Lung (tissue), 12 donors: Measurements from ENCODE around the gene WNT10A. TPM values are rescaled to one million over a fixed set of nuclear protein-coding genes. Genes with fewer than 3 reads are reported as not detected.

Experiments used
- ATAC-seq: fragments of 200-7000 bp; cut with Tn5 transposase; one replicate; pipeline ENCODE4 v1.9.1; 2020; ENCODE audit warnings: moderate number of reproducible peaks; ENCODE audit not compliant: insufficient read depth, low FRiP score
- DNase-seq, 3 donors: peaks; one replicate each; pipeline ENCODE4 v3.0.0-alpha.2; 2013 to 2017
- H3K27ac ChIP-seq, 2 donors: one replicate each; pipeline ENCODE4 v1.5.1; 2013; ENCODE audit warnings: mild to moderate bottlenecking in 2 of 2, moderate library complexity in 2 of 2, control low read depth in 1 of 2, inconsistent platforms in 1 of 2, low read depth in 1 of 2, low read length in 1 of 2
- H3K27me3 ChIP-seq, 3 donors: one replicate each; pipeline ENCODE4 v1.5.1; 2013; ENCODE audit warnings: low read length in 2 of 3; ENCODE audit not compliant: control insufficient read depth in 3 of 3, insufficient read depth in 3 of 3
- H3K36me3 ChIP-seq, 4 donors: one replicate each; pipeline ENCODE4 v1.5.1; 2013; ENCODE audit warnings: low read length in 4 of 4, mild to moderate bottlenecking in 1 of 4, moderate library complexity in 1 of 4; ENCODE audit not compliant: control insufficient read depth in 4 of 4, insufficient read depth in 4 of 4
- H3K4me1 ChIP-seq, 5 donors: one replicate each; pipeline ENCODE4 v1.5.1; 2013; ENCODE audit warnings: low read length in 5 of 5, mild to moderate bottlenecking in 2 of 5, moderate library complexity in 1 of 5; ENCODE audit not compliant: control insufficient read depth in 5 of 5, insufficient read depth in 5 of 5
- H3K4me3 ChIP-seq: one replicate; pipeline ENCODE4 v1.5.1; 2013; ENCODE audit warnings: mild to moderate bottlenecking, control low read depth, moderate library complexity
- H3K9ac ChIP-seq, 2 donors: one replicate each; pipeline ENCODE4 v1.5.1; 2013; ENCODE audit warnings: low read length in 2 of 2, control low read depth in 1 of 2; ENCODE audit not compliant: insufficient read depth in 1 of 2
- H3K9me3 ChIP-seq, 4 donors: one replicate each; pipeline ENCODE4 v1.5.1; 2013; ENCODE audit warnings: low read length in 3 of 4, mild to moderate bottlenecking in 1 of 4, moderate library complexity in 1 of 4; ENCODE audit not compliant: control insufficient read depth in 4 of 4, insufficient read depth in 3 of 4
- CTCF ChIP-seq: IDR thresholded peaks from 2 replicates; pipeline ENCODE4 v1.5.1; 2012; ENCODE audit warnings: mild to moderate bottlenecking; ENCODE audit errors: control extremely low read depth, extremely low read depth
- WGBS, 2 donors: extraction: QIAGEN DNeasy Blood & Tissue Kit; methylation state at CpG; one replicate each; pipeline ENCODE4 v1.1.7; 2013; 5-methylcytosine and 5-hydroxymethylcytosine counted together
- polyA plus RNA-seq, 2 donors: library from polyadenylated mRNA; stranded (reverse); fragments of 200-250 nt; gene quantifications; one replicate each; pipeline ENCODE4 v1.2.1, GENCODE V29; 2013
- total RNA-seq, 2 donors: library from RNA; depleted of rRNA in 1 of 2; stranded (reverse); fragments of >200 nt in 1 of 2; gene quantifications; one replicate each; pipeline ENCODE4 v1.2.1, GENCODE V29; 2014 to 2021
- donor health status: control.
- donor health status: control.
- donor health status: Bipolar disorder and iron deficiency.
- donor health status: healthy.
- donor health status: DM: yes; HTN: yes; CAD: no.

The WNT10A gene
- total and polyA plus RNA-seq, 4 donors: 0.17 to 0.77 (median 0.54) TPM

GRCh38 chr2:218832520-218832919 is 48.1 kb upstream of the WNT10A start:
- Histone ChIP-seq H3K4me3 (no peak overlapping the region), H3K9me3 (peaks cover 0 to 5% (median 0%) of the 10 kb centered on the region in 4 donors), H3K36me3 (no peaks in the 10 kb centered on the region), H3K27me3 (peaks cover 0 to 5% (median 5%) of the 10 kb centered on the region in 3 donors), H3K9ac (no peak overlapping the region), H3K27ac (no peak overlapping the region), H3K4me1 (peaks cover 0 to 7% (median 0%) of the 10 kb centered on the region in 5 donors)
- ATAC-seq (no peak), DNase-seq (no peak)
- WGBS, 2 donors: 68 to 75% methylated on average over 3 of the region's 3 CpGs
- no peak for TF ChIP-seq CTCF

- peaks cover 0 to 7% (median 0%) of the 10 kb centered on the region in 5 donors for H3K4me1 ChIP-seq
- H3K36me3 ChIP-seq: no peaks in the 10 kb centered on the region
- H3K9me3 ChIP-seq: peaks cover 0 to 6% (median 0%) of the 10 kb centered on the region in 4 donors
- no peak for TF ChIP-seq CTCF
- H3K4me3 ChIP-seq: no peak overlapping the region
- DNase-seq (peak in 1 of 3 donors; percentile 6), ATAC-seq (no peak)
- H3K27ac ChIP-seq: no peak overlapping the region
- H3K27me3 ChIP-seq: peaks cover 0 to 5% (median 3%) of the 10 kb centered on the region in 3 donors
- 79 to 86% methylated on average over 4 of the region's 4 CpGs for WGBS, 2 donors
- H3K9ac ChIP-seq: no peak overlapping the region
Observed at GRCh38 chr2:218833023-218833609, 47.5 kb upstream of the WNT10A start.

GRCh38 chr2:218834685-218835084 is 46.0 kb upstream of the WNT10A start:
- 75 to 78% methylated on average over 4 of the region's 4 CpGs for WGBS, 2 donors
- H3K27me3 ChIP-seq: peaks cover 0 to 5% (median 3%) of the 10 kb centered on the region in 3 donors
- no peak overlapping the region for H3K9ac ChIP-seq
- no peak for TF ChIP-seq CTCF
- H3K4me1 ChIP-seq: peaks cover 0 to 7% (median 0%) of the 10 kb centered on the region in 5 donors
- H3K36me3 ChIP-seq: no peaks in the 10 kb centered on the region
- H3K27ac ChIP-seq: no peak overlapping the region
- no peak overlapping the region for H3K4me3 ChIP-seq
- ATAC-seq (no peak), DNase-seq (no peak)
- H3K9me3 ChIP-seq: peaks cover 0 to 6% (median 0%) of the 10 kb centered on the region in 4 donors
